Effector memory CD4-positive, alpha-beta T cell (primary cell): ENCODE data around the gene CYP4F12.
A peak's percentile ranks its signal among the peaks of the same experiment; 100 is the strongest.
"Not testable (repeated sequence)": the region's sequence is repeated elsewhere in the genome, so short reads cannot be mapped to it uniquely, and the experiment has no call there.

Experiments
- DNase-seq, 3 donors: peaks; one replicate each; pipeline ENCODE4 v3.0.0-alpha.2; 2020
- H3K27ac ChIP-seq: 2 replicates; pipeline ENCODE4 v1.7.0; 2013; ENCODE audit warnings: mild to moderate bottlenecking, low read length, moderate library complexity; ENCODE audit not compliant: insufficient read depth, poor library complexity, severe bottlenecking
- H3K27me3 ChIP-seq: replicated peaks from 2 replicates; pipeline ENCODE4 v1.7.0; 2013; ENCODE audit warnings: mild to moderate bottlenecking, low read length; ENCODE audit not compliant: insufficient read depth, control insufficient read depth, poor library complexity, severe bottlenecking
- H3K36me3 ChIP-seq: 2 replicates; pipeline ENCODE4 v1.7.0; 2013; ENCODE audit warnings: mild to moderate bottlenecking, low read length, moderate library complexity; ENCODE audit not compliant: control insufficient read depth, insufficient read depth
- H3K4me1 ChIP-seq: 2 replicates; pipeline ENCODE4 v1.7.0; 2013; ENCODE audit warnings: low read length, mild to moderate bottlenecking; ENCODE audit not compliant: control insufficient read depth, insufficient read depth, poor library complexity, severe bottlenecking
- H3K4me3 ChIP-seq: 2 replicates; pipeline ENCODE4 v1.7.0; 2013; ENCODE audit warnings: low read length, low read depth, mild to moderate bottlenecking; ENCODE audit not compliant: insufficient read depth, poor library complexity, severe bottlenecking
- H3K9me3 ChIP-seq: 2 replicates; pipeline ENCODE4 v1.7.0; 2013; ENCODE audit warnings: mild to moderate bottlenecking, low read length, moderate library complexity; ENCODE audit not compliant: control insufficient read depth

The CYP4F12 gene

GRCh38 chr19:15671891-15672579 is 852 bp upstream of the CYP4F12 start:
- DNase-seq = no peak
- Histone ChIP-seq H3K36me3 (no peaks in the 10 kb centered on the region), H3K4me3 (no peak overlapping the region)

GRCh38 chr19:15673176-15673654 is 328 bp downstream of the CYP4F12 start:
- no peaks in the 10 kb centered on the region for H3K36me3 ChIP-seq
- H3K4me3 ChIP-seq = no peak overlapping the region
- no peak overlapping the region for H3K27ac ChIP-seq
- no peaks in the 10 kb centered on the region for H3K9me3 ChIP-seq
- H3K4me1 ChIP-seq = peaks cover 13% of the 10 kb centered on the region
- DNase-seq = no peak
- H3K27me3 ChIP-seq = no peaks in the 10 kb centered on the region

More at GRCh38 chr19:15671891-15672579, 852 bp upstream of the CYP4F12 start:
- H3K27me3 ChIP-seq = no peaks in the 10 kb centered on the region
- H3K27ac ChIP-seq = peak overlapping the region; percentile 8
- peaks cover 13% of the 10 kb centered on the region for H3K4me1 ChIP-seq
- no peaks in the 10 kb centered on the region for H3K9me3 ChIP-seq

- Histone ChIP-seq H3K27me3 (no peaks in the 10 kb centered on the region), H3K36me3 (no peaks in the 10 kb centered on the region), H3K4me1 (peaks cover 13% of the 10 kb centered on the region), H3K27ac (no peak overlapping the region), H3K9me3 (no peaks in the 10 kb centered on the region), H3K4me3 (no peak overlapping the region)
- DNase-seq = no peak
Observed at GRCh38 chr19:15675560-15675959, 2.7 kb downstream of the CYP4F12 start.

DNA sequence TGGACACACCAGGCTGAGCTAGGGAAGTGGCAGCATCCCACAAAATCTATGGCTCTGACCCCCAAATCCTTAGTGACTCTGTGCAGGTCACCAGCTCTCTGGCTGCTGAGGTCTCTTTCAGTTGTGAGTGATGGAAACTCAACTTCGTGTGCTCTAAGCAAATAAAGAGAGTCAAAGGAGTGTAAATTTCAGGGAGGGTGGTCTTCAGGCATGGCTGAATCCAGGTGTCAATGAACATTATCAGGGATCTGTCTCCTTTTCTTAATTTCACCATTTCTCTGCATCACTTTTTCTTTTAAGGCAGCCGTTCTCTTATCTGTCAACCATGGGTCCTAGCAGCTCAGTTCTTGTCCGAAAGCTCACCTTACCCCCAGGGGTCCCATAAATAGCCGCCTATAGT is 6.2 kb downstream of the CYP4F12 start:
- Histone ChIP-seq H3K27me3 (no peaks in the 10 kb centered on the region), H3K4me3 (no peak overlapping the region), H3K36me3 (no peaks in the 10 kb centered on the region)

DNA sequence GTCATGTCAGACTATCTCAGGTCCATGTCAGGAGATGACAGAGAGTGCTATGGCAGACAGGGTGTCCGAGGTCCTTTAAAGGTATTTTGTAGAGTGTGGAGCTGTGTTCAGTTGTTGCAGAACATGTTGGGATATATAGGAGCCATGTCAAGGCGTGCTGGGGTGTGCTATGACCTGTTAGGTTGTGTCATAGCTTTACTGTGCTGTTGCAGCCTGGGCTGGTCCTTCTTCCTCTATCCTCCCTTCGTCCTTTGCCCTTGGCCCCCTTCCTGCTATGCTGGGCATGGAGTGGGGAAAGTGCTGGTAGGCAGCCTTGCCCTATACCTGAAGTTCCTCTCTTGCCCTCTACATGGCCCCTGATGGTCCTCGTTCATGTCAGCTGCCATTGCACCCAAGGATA is 7.0 kb downstream of the CYP4F12 start:
- H3K4me3 ChIP-seq, DNase-seq, H3K27ac ChIP-seq, H3K36me3 ChIP-seq, H3K4me1 ChIP-seq, H3K9me3 ChIP-seq, H3K27me3 ChIP-seq: not testable (repeated sequence)

More for the DNA sequence above, 6.2 kb downstream of the CYP4F12 start:
- no peak for DNase-seq
- Histone ChIP-seq H3K27ac (no peak overlapping the region), H3K4me1 (no peaks in the 10 kb centered on the region), H3K9me3 (no peaks in the 10 kb centered on the region)

- Histone ChIP-seq H3K4me1 (no peaks in the 10 kb centered on the region), H3K27ac (no peak overlapping the region), H3K9me3 (no peaks in the 10 kb centered on the region), H3K4me3 (no peak overlapping the region), H3K27me3 (no peaks in the 10 kb centered on the region), H3K36me3 (no peaks in the 10 kb centered on the region)
- DNase-seq = no peak
Observed at GRCh38 chr19:15680478-15681322, 7.8 kb downstream of the CYP4F12 start.

GRCh38 chr19:15683411-15683810 is 10.5 kb downstream of the CYP4F12 start:
- no peaks in the 10 kb centered on the region for H3K27me3 ChIP-seq
- H3K4me1 ChIP-seq = no peaks in the 10 kb centered on the region
- no peak overlapping the region for H3K27ac ChIP-seq
- no peak for DNase-seq
- no peak overlapping the region for H3K4me3 ChIP-seq
- no peaks in the 10 kb centered on the region for H3K9me3 ChIP-seq
- H3K36me3 ChIP-seq = no peaks in the 10 kb centered on the region

GRCh38 chr19:15684828-15685227 is 11.9 kb downstream of the CYP4F12 start:
- H3K27ac ChIP-seq = no peak overlapping the region
- H3K9me3 ChIP-seq = no peaks in the 10 kb centered on the region
- no peaks in the 10 kb centered on the region for H3K36me3 ChIP-seq
- H3K27me3 ChIP-seq = no peaks in the 10 kb centered on the region
- no peak overlapping the region for H3K4me3 ChIP-seq
- H3K4me1 ChIP-seq = no peaks in the 10 kb centered on the region
- no peak for DNase-seq

- no peaks in the 10 kb centered on the region for H3K9me3 ChIP-seq
- no peak for DNase-seq
- H3K36me3 ChIP-seq = no peaks in the 10 kb centered on the region
- no peak overlapping the region for H3K4me3 ChIP-seq
- no peaks in the 10 kb centered on the region for H3K27me3 ChIP-seq
- H3K4me1 ChIP-seq = no peaks in the 10 kb centered on the region
- no peak overlapping the region for H3K27ac ChIP-seq
Observed at GRCh38 chr19:15696654-15697194, 23.8 kb downstream of the CYP4F12 start.
